CD4-positive, alpha-beta T cell treated with Interleukin-6 for 4 hours (primary cell): Measurements from ENCODE around the gene LRRTM4.
"Not testable (repeated sequence)": the region's sequence is repeated elsewhere in the genome, so short reads cannot be mapped to it uniquely, and the experiment has no call there.

ENCODE experiments used
- DNase-seq: peaks from one replicate; pipeline ENCODE4 v3.0.0-alpha.2; 2020; ENCODE audit warnings: mixed read lengths

LRRTM4 gene

DNA sequence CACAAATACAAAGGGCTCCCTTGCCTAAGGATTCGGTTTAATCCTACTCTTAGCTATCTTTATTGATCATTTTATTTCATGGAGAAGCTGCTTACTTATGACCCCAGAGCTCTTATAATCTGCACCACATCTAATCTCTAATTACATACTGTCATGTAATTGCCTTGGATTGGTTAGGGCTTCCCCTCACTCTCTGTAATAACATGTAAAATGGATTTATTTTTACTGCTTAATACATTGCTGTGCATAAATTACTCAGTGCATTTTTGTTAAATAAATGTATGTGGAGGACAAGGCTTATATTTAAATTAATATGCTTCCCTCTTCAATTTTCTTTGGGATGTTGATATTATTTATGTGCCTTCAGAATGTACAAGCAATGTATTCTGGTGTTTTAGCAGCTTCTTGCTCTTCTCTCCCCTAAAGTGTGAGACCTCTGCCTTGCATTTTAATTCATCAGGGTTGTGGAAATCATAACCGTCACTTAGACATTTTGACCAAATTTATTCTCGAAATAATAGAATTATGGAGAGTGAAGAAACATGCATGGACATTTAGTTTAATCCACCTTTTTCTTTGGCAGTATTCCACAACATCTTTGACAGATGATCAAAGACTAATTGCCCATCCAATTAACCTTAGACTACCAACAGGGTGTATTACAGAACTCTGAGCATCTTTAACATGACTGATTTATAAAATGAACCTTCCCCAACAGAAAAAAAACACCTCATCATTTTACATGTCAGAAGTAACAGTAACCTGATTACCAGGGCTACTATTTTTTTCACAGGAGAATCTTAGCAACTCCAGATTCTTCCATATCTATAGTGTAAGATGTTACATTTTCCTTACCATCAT is 692.6 kb downstream of the LRRTM4 start:
- DNase-seq, result no peak

DNA sequence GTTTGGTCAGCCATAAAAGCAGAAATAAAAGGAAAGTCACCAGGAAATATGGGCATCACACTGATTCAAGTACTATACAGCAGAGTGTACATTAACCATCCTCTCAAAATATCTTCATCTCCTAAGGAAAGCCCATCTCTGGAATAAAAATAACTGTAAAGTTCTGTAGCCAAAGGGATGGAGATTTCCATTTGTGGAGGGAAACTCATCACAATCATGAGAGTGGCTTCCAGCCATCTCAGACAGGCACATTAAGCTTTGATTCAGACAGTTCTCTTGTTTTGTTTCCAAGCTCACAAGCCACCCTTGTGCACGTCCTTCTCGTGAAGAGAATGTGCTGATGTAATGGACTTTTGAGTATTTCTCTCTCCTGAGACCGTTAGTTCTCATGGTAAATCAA is 695.5 kb downstream of the LRRTM4 start:
- DNase-seq, result no peak

DNA sequence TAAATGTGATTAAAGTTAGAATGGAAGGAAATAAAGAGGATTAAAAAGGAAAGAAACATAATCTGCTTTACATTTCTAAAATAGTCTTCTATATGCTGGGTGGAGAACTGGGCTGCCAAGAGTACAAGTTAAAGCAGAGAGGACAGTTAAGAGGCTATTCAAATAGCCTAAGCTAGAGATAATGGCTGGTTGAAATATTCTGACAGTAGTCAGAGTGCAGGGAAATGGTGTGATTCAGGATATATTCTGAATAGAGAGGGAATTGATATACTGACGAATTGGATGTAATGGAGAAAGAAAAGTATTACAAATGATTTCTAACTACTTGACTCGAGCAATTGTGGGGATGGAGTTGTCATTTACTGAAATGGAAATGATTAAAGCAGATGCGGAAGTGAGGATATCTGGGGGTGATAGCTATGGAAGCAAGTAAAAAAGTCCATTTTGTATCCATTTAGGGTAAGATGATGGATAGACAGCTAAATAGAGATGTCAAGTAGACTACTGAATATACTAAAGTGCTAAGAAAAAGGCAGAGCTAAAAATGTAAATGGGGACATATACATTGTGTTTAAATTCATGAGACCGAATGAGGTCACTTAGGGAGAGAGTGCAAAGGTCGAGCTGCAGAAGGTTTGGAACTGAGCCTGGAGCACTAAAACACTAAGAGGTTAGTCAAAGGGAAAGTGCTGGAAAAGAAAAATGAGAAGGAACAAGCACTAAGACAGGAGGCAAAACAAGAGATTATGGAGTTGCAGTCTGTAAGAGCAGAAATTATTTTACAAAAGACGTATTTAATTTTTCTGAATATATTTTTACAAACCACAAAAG is 696.8 kb downstream of the LRRTM4 start:
- no peak for DNase-seq

DNA sequence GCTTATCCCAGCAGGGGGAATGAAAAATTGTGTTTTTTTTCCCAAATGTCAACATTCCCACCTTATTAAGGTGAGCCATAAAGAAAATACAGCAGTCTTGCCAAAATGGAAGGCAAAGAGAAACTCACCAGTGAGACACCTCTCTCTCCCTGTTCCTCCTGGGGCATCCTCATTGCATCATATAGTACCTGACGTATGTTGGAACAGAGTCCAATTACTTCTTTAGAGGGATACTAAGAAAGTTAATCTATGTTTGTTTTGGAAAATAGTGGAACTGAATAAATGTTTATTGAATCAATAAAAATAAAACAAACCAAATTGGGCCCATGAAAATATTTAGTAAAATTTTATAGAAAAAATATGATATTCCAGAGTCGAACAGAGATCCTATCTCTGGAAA is 700.4 kb downstream of the LRRTM4 start:
- DNase-seq, result no peak

DNA sequence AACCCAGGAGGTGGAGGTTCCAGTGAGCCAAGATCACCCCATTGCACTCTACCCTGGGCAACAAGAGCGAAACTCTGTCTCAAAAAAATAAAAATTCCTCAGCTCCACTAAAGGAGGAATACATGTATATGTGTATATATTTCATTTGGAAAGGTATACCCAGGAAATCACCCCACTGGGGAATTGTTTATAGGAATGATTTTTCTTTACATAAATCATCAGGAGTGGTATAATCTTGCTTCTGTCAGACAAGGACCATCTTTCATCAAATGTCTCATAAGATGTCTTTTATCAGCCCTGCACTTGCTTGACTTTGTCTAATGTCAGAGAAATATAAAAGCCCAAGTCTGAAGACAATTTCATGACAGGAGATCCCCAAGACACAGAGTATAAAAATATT is 709.1 kb downstream of the LRRTM4 start:
- no peak for DNase-seq

DNA sequence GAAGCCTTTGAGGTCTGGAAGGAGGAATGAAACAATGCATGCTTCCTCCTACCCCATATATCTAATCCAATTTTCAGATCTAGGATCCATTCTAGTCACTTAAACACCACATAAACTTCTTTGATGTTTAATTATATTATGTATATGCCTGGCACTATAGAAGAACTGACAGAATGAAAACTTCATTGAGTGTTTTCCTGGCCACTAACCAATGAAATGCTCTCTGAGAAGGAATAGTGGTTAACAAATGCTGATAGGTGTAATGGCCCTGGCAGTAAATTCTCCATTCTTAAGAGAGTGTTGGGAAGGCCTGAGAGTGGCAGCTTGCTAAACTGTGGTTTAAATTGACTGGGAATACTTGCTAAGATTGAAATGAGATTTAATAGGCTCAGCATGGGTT is 710.0 kb downstream of the LRRTM4 start:
- DNase-seq, result no peak

DNA sequence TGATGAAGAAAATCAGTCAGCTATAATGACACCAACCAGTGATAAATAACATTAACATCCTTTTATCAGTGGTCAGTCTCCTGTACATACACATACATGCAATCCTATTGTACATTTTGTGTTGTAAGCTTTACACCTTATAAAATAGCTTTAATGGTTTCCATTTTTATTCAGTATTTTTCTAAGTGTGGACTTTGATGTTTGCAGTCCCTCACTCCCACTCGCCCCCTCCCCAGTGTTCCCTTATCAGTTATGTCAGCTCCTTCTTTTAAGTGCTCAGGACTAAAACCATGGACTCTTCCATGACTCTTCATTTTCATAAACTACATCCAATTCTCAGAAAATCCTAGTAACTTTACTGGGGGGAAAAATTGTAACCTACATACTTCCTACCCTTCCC is 713.0 kb downstream of the LRRTM4 start:
- no peak for DNase-seq

DNA sequence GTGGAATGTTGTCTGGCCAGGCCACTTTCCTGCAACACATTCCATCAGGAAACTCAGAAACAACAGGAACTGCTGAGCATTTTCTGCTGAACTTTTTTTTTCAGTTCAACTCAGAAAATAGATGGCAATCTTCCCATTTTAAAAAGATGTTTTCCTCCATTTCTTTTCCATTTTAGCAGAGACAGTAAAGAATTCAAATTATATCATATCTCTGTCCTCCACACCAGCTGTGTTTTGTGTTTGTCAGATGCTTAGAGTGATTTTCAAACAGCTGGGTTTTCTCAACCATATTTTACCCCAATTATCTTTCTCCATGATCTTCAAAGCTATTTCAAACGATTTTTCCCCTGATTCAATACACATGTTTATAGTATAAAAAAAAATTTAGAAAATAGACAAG is 713.4 kb downstream of the LRRTM4 start:
- DNase-seq, result no peak

DNA sequence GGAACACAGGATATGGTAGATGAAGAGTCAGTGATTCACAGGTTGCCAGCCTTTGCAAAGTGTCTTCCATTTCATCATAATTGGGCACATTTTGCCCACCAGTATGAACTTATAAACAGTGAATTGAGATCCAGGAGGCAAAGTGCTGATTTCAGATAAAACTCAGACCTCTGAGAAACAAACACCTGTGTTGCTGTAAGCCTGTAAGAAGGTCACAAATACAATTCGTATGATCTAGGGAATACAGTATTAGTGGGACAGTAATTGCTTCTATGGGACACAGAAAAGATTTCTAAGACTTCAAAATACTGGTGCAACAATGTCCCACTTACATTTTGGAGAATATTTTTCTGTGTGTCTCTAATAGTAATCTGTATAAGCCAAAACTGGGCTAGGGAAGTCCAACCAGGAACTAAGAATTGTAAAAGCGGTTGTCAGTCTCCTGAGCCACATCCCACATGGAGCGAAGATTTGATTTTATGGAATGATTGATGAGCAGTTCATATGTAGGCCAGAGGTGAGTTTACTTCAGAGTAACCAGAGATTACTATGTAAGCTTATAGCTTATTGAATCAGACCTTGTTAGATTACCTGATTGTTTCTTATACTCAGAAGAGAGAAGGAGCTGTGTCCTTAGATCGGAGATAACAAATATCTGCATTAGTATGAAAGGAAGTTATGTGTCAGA is 728.4 kb downstream of the LRRTM4 start:
- no peak for DNase-seq

DNA sequence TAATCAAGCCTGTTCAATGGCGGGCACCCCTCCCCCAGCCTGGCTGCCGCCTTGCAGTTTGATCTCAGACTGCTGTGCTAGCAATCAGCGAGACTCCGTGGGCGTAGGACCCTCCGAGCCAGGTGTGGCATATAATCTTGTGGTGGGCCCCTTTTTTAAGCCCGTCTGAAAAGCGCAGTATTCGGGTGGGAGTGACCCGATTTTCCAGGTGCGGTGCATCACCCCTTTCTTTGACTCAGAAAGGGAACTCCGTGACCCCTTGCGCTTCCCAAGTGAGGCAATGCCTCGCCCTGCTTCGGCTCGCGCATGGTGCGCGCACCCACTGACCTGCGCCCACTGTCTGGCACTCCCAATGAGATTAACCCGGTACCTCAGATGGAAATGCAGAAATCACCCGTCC is 740.9 kb downstream of the LRRTM4 start:
- DNase-seq, result not testable (repeated sequence)

DNA sequence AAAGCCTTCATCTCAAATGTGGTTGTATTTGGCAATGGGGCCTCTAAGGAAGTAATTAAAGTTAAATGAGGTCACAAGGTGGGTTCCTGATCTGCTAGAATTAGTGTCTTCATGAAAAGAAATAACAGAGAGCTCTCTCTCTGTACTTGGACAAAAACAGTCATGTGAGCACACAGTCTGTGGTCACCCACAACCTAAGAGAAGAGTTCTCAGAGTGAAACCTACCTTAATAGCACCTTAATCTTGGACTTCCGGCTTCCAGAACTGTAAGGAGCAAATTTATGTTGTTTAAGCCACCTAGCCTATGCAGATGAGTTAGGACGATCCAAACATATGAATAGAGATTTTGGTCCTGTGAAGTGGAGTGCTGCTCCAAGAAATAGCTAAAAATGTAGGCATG is 758.9 kb downstream of the LRRTM4 start:
- DNase-seq, result no peak

DNA sequence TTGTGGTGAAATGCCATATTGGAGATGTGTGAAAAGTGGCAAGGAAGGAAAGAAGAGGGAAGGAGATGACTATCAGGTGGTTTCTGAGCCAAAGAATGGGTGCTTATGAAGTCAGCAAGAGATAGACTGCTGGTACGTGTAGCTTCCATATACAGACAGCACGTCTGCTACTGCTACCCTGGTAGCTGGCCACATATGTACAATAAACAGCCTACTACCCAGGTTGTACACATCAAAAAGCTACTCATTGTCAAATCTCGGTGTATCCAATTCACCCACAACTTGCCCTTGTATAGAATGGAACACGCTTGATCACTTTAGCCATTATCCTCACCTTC is 761.8 kb downstream of the LRRTM4 start:
- DNase-seq, result no peak

DNA sequence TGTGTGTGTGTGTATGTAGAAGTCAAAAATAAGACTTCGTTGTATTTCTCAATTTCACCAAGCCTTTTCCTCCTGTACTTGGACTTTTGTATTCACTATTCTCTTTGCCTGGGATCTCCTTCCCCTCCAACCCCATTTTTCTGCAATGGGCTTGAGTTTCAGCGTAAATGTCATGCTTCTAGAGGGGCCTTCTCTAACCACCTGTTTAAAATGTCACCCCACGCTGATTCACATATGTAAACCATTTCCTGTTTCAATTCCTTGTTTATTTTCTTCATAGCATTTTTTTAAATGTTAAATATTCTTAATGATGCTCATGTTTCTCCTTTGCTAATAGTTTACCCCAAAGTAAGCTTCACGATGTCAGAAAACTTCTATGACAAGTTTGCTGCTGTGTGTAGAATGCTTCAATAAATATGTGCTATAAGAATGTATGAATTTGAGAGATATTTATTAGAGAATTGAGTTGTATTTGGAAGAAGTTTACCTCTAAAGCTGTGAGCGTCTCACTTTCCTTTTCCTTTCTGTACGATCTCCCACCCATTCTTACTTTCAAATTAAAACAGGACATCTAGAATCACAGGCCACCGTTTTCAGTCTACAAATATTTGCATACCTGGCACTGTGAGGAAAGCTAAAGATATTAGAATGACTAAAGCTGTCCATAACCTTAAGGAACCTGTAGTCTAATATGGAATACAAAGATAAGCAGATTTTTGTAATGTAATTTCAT is 762.4 kb downstream of the LRRTM4 start:
- DNase-seq, result no peak

DNA sequence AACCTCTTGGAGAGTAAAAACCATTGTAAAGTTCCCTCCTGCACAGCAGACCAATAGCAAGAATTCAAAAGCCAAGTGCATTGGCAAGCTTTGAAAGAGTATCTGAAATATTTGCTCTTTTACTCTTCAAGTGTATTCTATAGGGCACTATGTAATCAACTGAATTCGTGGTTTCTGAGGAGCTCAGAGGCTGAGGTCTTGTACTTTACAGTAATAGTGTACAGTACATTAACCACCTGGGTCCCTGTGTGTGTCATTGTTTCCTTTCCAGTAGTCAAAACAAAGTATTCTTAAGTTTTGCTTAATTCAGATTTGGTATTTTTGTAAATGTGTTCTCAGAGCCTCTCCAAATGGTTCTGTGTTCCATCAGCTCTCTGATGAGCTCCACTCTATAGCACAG is 769.7 kb downstream of the LRRTM4 start:
- DNase-seq, result no peak

DNA sequence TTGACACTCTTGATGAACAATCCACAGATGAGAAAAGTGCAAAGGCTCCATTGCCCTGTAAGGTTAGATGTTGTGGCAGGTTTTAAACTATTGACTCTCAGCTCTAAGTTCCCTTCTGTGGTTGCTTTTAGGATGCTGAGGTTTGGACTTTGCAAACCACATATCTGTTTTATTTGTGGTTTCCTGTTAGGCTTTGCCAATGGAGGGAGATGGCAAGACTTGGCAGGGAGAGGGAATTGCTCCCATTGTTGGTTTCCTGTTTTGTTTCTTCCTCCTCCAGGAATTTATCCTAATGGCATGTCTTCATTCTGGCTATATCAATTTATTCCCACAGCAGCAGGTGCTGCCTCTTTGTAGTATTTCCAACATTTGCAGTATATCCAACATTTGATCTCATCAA is 772.3 kb downstream of the LRRTM4 start:
- DNase-seq, result no peak

DNA sequence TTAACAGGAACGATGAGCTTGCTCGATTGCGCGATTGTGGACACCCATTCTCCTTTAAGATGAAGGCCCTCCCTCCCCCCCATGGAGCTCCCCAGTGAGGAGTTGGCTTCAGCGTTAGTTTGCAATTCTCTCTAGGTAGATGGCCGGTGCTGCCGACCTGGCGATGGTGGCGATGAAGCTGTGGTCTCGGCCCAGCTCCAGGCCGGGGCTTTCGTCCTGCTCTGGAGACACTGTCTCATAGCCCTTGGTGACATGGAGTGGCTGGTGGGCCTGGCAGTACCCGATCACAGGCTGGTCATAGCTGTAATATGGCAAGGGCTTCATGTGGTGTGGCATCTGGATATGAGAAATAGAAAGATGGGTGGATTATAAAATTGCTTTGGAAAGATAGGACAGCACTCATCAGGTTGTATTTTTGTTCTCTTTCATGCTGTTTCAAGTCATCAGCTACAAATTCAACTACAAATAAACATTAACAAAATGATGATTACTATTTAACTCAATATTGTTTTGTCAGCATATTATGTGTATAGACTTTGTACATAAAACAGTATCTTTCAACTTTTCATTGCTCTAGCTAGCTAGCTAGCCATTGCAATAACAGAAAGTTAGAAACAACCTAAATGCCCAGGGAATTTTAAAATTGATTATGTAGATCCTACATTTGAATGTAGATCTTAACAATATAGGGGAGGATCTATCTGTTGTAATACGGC is 773.4 kb downstream of the LRRTM4 start:
- DNase-seq, result no peak

DNA sequence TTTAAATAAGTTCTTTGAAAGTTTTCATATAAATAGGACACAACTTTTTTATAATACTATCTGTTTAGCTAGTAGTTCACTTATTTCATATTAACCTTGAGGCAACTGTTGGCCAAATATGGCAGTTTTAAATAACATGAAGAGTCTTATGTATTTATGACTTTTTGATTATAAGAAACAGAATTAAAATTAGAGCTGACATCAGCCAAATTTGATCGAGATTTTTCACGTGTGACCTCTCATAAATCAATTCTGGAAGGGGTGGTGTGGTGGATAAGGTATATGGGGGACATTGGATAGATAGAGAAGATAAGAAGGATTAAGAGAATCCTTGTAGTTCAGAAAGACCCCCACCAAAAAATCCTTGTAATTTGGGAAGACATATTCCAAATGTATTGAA is 776.6 kb downstream of the LRRTM4 start:
- no peak for DNase-seq

DNA sequence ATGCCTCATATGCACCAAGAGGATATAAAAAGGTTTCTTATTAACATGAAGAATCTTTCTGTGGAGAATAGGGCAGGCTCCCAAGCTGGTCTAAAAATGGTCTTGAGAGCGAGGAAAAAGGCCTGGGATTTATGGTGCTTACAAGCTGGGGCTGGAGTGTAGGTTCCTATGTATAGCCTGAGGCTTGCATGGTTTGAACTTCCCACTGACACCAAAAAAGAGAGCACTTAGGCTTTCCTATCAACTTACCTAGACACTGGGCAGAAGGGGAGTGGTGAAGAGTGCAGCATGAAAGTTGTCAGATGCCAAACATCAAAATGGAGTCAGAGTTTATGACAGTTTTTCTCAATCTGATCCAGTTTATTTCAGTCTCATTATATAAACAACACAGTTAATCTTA is 784.6 kb downstream of the LRRTM4 start:
- DNase-seq, result no peak

DNA sequence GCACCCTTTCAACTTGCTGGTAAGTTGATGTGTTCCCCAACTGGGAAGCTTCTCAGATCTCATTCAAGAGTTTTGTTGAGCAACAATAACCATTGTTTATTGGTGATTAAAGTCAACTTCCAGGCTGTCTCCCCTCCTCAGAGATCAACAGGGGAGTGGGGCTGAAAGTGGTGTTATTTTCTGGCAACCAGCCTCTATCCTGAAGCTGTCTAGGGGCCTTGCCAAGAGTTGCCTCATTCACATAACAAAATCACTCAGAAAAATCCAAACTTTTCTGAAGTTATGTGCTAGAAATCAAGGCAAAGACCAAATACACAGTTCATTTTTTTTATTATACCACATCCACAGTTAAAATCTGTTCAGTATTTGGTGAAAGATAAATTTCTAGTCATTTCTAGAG is 788.4 kb downstream of the LRRTM4 start:
- no peak for DNase-seq

DNA sequence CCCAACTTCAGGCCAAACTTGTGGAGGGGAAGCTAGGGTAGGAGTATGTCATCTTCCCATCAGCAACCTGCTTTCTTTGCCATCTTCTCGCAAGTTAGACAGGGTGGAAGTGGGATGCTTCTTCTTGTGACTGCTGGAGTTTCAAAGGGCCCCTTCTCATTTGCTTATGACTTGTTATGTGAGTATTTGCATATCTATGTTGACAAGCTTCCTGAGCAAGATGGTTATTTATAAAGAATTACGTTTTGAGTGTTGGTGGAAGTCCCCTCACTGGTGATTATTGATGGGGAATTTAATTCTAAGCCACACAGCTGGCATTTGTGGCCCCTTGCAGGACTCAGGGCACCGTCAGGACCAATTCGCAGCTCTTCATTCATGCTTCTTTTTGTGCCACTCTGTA is 791.0 kb downstream of the LRRTM4 start:
- no peak for DNase-seq

DNA sequence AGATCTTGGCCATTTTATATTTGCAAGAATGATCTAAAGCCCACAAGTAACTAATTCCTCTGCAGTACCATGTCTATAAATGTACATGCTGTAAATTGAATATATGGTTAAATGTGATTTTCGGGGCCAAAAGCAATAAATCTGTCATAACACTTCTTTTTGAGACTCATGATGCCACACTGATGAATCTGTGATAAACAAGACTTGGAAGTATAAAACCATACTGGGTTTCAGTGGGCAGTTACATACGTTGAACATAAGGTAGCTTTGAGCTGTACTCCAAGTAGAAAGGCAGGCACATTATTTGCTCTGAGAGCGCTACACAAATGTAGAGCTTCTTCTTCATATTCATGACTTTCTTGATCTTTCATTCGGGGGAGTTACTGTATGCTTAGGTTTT is 792.2 kb downstream of the LRRTM4 start:
- no peak for DNase-seq

DNA sequence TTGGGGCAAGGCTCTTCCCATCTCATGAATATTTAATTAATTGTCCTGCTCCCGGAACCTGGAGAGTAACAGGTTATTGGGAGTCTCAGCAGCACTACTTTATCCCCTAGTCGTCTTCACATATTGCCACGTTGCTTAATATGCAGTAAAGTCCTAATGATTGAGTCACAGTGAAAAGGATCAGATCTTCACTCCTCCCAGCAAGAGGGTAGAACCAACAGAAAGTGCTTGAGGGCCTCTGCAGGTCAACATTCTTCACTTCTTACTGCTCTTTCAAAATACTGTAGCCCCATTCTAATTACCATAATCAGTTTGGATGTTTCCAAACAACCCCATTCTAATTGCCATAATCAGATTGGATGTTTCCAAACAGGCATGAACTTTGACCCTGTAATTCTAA is 801.0 kb downstream of the LRRTM4 start:
- DNase-seq, result no peak
